GM23248 (cell line): ENCODE measurements around the gene KRTAP4-9. TPM values are rescaled to one million over a fixed set of nuclear protein-coding genes. Genes with fewer than 3 reads are reported as not detected.
"Not testable (repeated sequence)": the region's sequence is repeated elsewhere in the genome, so short reads cannot be mapped to it uniquely, and the experiment has no call there.

Experiments
- DNase-seq: peaks from one replicate; pipeline ENCODE4 v3.0.0-alpha.2; 2015
- H2AFZ ChIP-seq: fragments of 200-600 bp; sonication (generic); 2 replicates; pipeline ENCODE4 v1.6.1; 2016; ENCODE audit warnings: antibody characterized with exemption
- H3F3A ChIP-seq: fragments of 200-600 bp; sonication (generic); 2 replicates; pipeline ENCODE4 v1.6.1; 2016; ENCODE audit warnings: mild to moderate bottlenecking, antibody characterized with exemption, mixed run types; ENCODE audit not compliant: insufficient read depth
- H3K27ac ChIP-seq: fragments of 200-600 bp; sonication (generic); 2 replicates; pipeline ENCODE4 v1.5.1; 2016; ENCODE audit warnings: mild to moderate bottlenecking
- H3K27me3 ChIP-seq: fragments of 200-600 bp; sonication (generic); replicated peaks from 2 replicates; pipeline ENCODE4 v1.6.1; 2016; ENCODE audit warnings: mild to moderate bottlenecking; ENCODE audit not compliant: insufficient read depth
- H3K36me3 ChIP-seq: fragments of 200-600 bp; sonication (generic); 2 replicates; pipeline ENCODE4 v1.6.1; 2016; ENCODE audit warnings: low read depth, mild to moderate bottlenecking
- H3K4me1 ChIP-seq: fragments of 200-600 bp; sonication (generic); 2 replicates; pipeline ENCODE4 v1.6.1; 2016; ENCODE audit warnings: mild to moderate bottlenecking; ENCODE audit not compliant: insufficient read depth
- H3K4me2 ChIP-seq: fragments of 200-600 bp; sonication (generic); one replicate; pipeline ENCODE4 v1.6.1; 2016; ENCODE audit warnings: mild to moderate bottlenecking; ENCODE audit not compliant: unreplicated experiment
- H3K4me3 ChIP-seq: fragments of 200-600 bp; sonication (generic); 2 replicates; pipeline ENCODE4 v1.5.1; 2016; ENCODE audit warnings: mild to moderate bottlenecking
- H3K79me2 ChIP-seq: fragments of 200-600 bp; sonication (generic); 2 replicates; pipeline ENCODE4 v1.6.1; 2016; ENCODE audit warnings: mild to moderate bottlenecking; ENCODE audit not compliant: insufficient read depth
- H3K9ac ChIP-seq: fragments of 200-600 bp; sonication (generic); 2 replicates; pipeline ENCODE4 v1.6.1; 2016; ENCODE audit warnings: mild to moderate bottlenecking
- H3K9me2 ChIP-seq: fragments of 200-600 bp; sonication (generic); 2 replicates; pipeline ENCODE4 v1.6.1; 2016; ENCODE audit warnings: mixed run types, mild to moderate bottlenecking, moderate library complexity; ENCODE audit not compliant: insufficient read depth
- H3K9me3 ChIP-seq: fragments of 200-600 bp; sonication (generic); one replicate; pipeline ENCODE4 v1.6.1; 2017; ENCODE audit warnings: low read depth
- H4K20me1 ChIP-seq: fragments of 200-600 bp; sonication (generic); 2 replicates; pipeline ENCODE4 v1.6.0; 2016; ENCODE audit not compliant: insufficient read depth
- EZH2 ChIP-seq: fragments of 200-600 bp; sonication (generic); IDR thresholded peaks from 2 replicates; pipeline ENCODE4 v1.6.1; 2018; ENCODE audit warnings: antibody characterized with exemption, mild to moderate bottlenecking; ENCODE audit not compliant: insufficient read depth, poor library complexity, severe bottlenecking
- EZH2phosphoT487 ChIP-seq: fragments of 200-600 bp; sonication (generic); IDR thresholded peaks from 2 replicates; pipeline ENCODE4 v1.6.1; 2018; ENCODE audit warnings: antibody characterized with exemption, moderate library complexity, mild to moderate bottlenecking, low read depth; ENCODE audit not compliant: insufficient read depth
- WGBS, 2 experiments: methylation state at CpG; one replicate each; pipeline ENCODE4 v1.1.6; 2015 to 2017; ENCODE audit warnings: low lambda C conversion rate in 2 of 2, low coverage in 1 of 2; ENCODE audit errors: missing lambda C conversion rate in 2 of 2; 5-methylcytosine and 5-hydroxymethylcytosine counted together
- in situ Hi-C: fragments of 300-500 bp; cut with MboI; formaldehyde crosslinking; loops from 2 replicates; pipeline ENCODE4 v1.15.0; 2020
- polyA plus RNA-seq: library from polyadenylated mRNA; unstranded; fragments of >200 nt; fragmentation: Nextera tagmentation; extraction: Ambion mirVana; gene quantifications from 2 replicates; pipeline ENCODE4 v1.2.1, GENCODE V29; 2016
- total RNA-seq: library from RNA; depleted of rRNA; stranded (reverse); fragments of >200 nt; shearing (Covaris generic); gene quantifications from 2 replicates; pipeline ENCODE4 v1.2.3, GENCODE V29; 2014

Gene KRTAP4-9
- total and polyA plus RNA-seq, 2 experiments from 2014 or later = 0.51 TPM; not detected in 1

- in situ Hi-C loops = no loop called here
- Histone ChIP-seq H3K9ac (peak overlapping the region; percentile 28), H3K4me3 (peak overlapping the region; percentile 18; the same call in 1 of the 2 replicates), H3K4me1 (0 out of 2 replicates have a peak, but pooled peaks cover 2% of the 10 kb centered on the region), H3K27me3 (no peaks in the 10 kb centered on the region), H3K36me3 (peaks cover 7% of the 10 kb centered on the region; the same call in 1 of the 2 replicates), H3K9me2 (0 out of 2 replicates have a peak, but pooled peaks cover 5% of the 10 kb centered on the region), H3K9me3 (no peaks in the 10 kb centered on the region), H3F3A (peaks cover 2% of the 10 kb centered on the region), H3K79me2 (no peaks in the 10 kb centered on the region), H3K4me2 (no peak overlapping the region), H4K20me1 (no peaks in the 10 kb centered on the region), H2AFZ (no peak overlapping the region), H3K27ac (no peak overlapping the region)
- no peak for DNase-seq
- TF ChIP-seq EZH2 (no peak), EZH2phosphoT487 (no peak)
- 60 to 61% methylated on average over 2 of the region's 2 CpGs for WGBS, 2 experiments
Observed at GRCh38 chr17:41111151-41111885, 6.1 kb downstream of the KRTAP4-9 start.

- no peak overlapping the region for H3K4me3 ChIP-seq
- no peaks in the 10 kb centered on the region for H4K20me1 ChIP-seq
- H3K27ac ChIP-seq = no peak overlapping the region
- in situ Hi-C loops = no loop called here
- peaks cover 6% of the 10 kb centered on the region; the same call in 1 of the 2 replicates for H3K36me3 ChIP-seq
- no peaks in the 10 kb centered on the region for H3K4me1 ChIP-seq
- no peak overlapping the region for H3K9ac ChIP-seq
- no peak overlapping the region for H3K4me2 ChIP-seq
- 63 to 67% methylated on average over 5 of the region's 5 CpGs for WGBS, 2 experiments
- no peaks in the 10 kb centered on the region; the same call in 1 of the 2 replicates for H3F3A ChIP-seq
- TF ChIP-seq EZH2 = no peak
- TF ChIP-seq EZH2phosphoT487 = no peak
- no peak overlapping the region for H2AFZ ChIP-seq
- no peak for DNase-seq
- no peaks in the 10 kb centered on the region for H3K9me2 ChIP-seq
- no peaks in the 10 kb centered on the region for H3K9me3 ChIP-seq
- H3K27me3 ChIP-seq = no peaks in the 10 kb centered on the region
- H3K79me2 ChIP-seq = no peaks in the 10 kb centered on the region
Observed at GRCh38 chr17:41116297-41116696, 11.1 kb downstream of the KRTAP4-9 start.

- H3F3A ChIP-seq, H3K9me2 ChIP-seq, H3K36me3 ChIP-seq, H3K27me3 ChIP-seq, H3K4me1 ChIP-seq, H3K4me2 ChIP-seq, DNase-seq, H3K9me3 ChIP-seq, in situ Hi-C loops, H3K4me3 ChIP-seq, H3K79me2 ChIP-seq, H3K27ac ChIP-seq, H4K20me1 ChIP-seq, H3K9ac ChIP-seq, H2AFZ ChIP-seq: not testable (repeated sequence)
- WGBS, 2 experiments = 91% methylated on average over 10 of the region's 10 CpGs
Observed at GRCh38 chr17:41117846-41118386, 12.7 kb downstream of the KRTAP4-9 start, which contains the start of gene KRTAP4-11. KRTAP4-11 (minus strand) TSS chr17:41118373; CDS start chr17:41118315, 58 bp downstream.

GRCh38 chr17:41118721-41119120 is 13.5 kb downstream of the KRTAP4-9 start:
- no peaks in the 10 kb centered on the region for H3K27me3 ChIP-seq
- DNase-seq = no peak
- in situ Hi-C loops = no loop called here
- H3K9me2 ChIP-seq = no peaks in the 10 kb centered on the region
- no peak overlapping the region for H2AFZ ChIP-seq
- no peaks in the 10 kb centered on the region; the same call in none of the 2 replicates for H3F3A ChIP-seq
- no peak overlapping the region for H3K4me3 ChIP-seq
- peaks cover 6% of the 10 kb centered on the region; the same call in 1 of the 2 replicates for H3K4me1 ChIP-seq
- H3K4me2 ChIP-seq = no peak overlapping the region
- no peak overlapping the region for H3K9ac ChIP-seq
- 77 to 82% methylated on average over 4 of the region's 4 CpGs for WGBS, 2 experiments
- no peak for TF ChIP-seq EZH2
- no peak for TF ChIP-seq EZH2phosphoT487
- no peaks in the 10 kb centered on the region for H3K9me3 ChIP-seq
- H3K36me3 ChIP-seq = no peaks in the 10 kb centered on the region
- H4K20me1 ChIP-seq = no peaks in the 10 kb centered on the region
- H3K27ac ChIP-seq = no peak overlapping the region
- no peaks in the 10 kb centered on the region for H3K79me2 ChIP-seq

GRCh38 chr17:41119696-41120690 is 14.8 kb downstream of the KRTAP4-9 start:
- H3K9ac ChIP-seq, H3K4me3 ChIP-seq, H3K36me3 ChIP-seq, DNase-seq, in situ Hi-C loops, H3K79me2 ChIP-seq, H3K9me2 ChIP-seq, H3K9me3 ChIP-seq, H3F3A ChIP-seq, H3K4me2 ChIP-seq, H4K20me1 ChIP-seq, H3K27ac ChIP-seq, H3K27me3 ChIP-seq, H2AFZ ChIP-seq: not testable (repeated sequence)
- WGBS, 2 experiments = 65 to 66% methylated on average over 11 of the region's 11 CpGs
- peaks cover 13% of the 10 kb centered on the region for H3K4me1 ChIP-seq
